ES-I3 (cell line): Measurements from ENCODE around the gene RER1.

Experiments used
- H3K36me3 ChIP-seq: 2 replicates; pipeline ENCODE4 v1.6.1; 2013; ENCODE audit warnings: mild to moderate bottlenecking, low read length, control low read depth, moderate library complexity; ENCODE audit not compliant: insufficient read depth
- H3K4me1 ChIP-seq: 2 replicates; pipeline ENCODE4 v1.6.1; 2013; ENCODE audit warnings: mild to moderate bottlenecking, control low read depth, low read length; ENCODE audit not compliant: insufficient read depth
- H3K9ac ChIP-seq: 2 replicates; pipeline ENCODE4 v1.6.1; 2013; ENCODE audit warnings: low read depth, mild to moderate bottlenecking, low read length, moderate library complexity
- H3K9me3 ChIP-seq: 2 replicates; pipeline ENCODE4 v1.6.1; 2013; ENCODE audit warnings: mild to moderate bottlenecking, low read length, moderate library complexity; ENCODE audit not compliant: control insufficient read depth, insufficient read depth

Gene RER1

GRCh38 chr1:2448098-2448445 lies 56.4 kb downstream of the RER1 start:
- peaks cover 23% of the 10 kb centered on the region; the same call in 1 of the 2 replicates for H3K4me1 ChIP-seq
- H3K9me3 ChIP-seq: no peaks in the 10 kb centered on the region
- H3K9ac ChIP-seq: no peak overlapping the region
- no peaks in the 10 kb centered on the region for H3K36me3 ChIP-seq

DNA sequence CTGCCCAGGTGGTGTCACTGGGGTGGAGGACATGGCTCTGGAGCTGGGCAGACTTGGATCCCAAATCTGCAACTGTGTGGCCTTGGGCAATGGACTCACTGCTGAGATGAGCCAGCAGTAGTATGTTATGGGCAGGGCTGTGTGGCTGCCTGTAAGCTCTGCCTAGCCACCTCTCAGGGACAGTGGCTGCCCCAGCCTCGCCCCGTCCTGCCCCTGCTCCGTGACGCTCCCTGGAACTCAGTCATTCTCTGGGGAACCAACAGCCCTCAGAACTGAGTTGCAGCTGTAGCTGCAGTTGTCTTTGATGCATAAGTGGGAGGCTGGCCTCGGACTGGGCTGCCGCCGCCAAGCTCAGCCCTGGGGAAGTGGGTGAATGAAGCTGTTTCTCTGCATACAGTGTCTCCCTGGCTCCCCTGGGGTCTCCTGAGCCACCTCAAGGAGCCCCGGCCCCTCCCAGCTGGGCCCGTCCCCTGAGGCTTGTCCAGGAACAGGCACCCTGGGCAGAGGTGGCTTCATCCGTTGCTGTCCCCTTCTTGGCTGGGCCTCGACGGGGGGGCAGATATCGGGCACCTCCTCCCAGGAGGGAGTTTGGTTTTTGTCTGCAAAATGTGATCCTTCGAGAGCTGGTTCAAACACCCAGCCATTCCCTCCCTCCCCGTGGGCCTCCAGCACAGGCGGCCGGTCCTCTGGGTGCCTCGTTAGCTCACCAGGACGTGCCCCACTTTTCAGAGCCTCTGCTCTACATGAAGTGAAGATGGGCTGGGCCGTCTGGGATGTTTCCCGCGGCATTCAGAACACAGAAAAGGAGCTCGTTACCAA lies 58.2 kb downstream of the RER1 start:
- Histone ChIP-seq H3K9ac (no peak overlapping the region), H3K36me3 (no peaks in the 10 kb centered on the region), H3K4me1 (peaks cover 24% of the 10 kb centered on the region; the same call in 1 of the 2 replicates), H3K9me3 (no peaks in the 10 kb centered on the region)

DNA sequence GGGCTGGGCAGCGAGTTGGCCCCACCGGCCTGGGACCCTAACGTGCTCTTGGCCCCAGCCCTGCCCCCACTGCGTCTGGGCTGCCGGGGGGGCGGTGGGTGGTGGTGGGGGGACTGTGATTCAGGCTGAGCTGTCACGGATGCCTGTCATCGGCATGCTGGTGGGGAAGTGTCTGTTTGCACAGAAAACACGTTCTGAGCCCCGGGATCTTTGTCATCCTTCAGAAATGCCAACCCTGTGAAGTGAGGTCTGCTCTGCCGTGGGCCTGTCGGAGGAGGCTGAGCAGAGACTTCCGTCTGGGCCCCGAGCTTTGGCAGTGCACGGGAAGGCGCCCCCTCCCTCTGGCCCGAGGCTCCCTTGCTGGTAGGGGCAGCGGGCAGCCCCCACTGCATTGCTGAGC lies 60.1 kb downstream of the RER1 start:
- no peaks in the 10 kb centered on the region for H3K36me3 ChIP-seq
- no peak overlapping the region for H3K9ac ChIP-seq
- H3K9me3 ChIP-seq: no peaks in the 10 kb centered on the region
- H3K4me1 ChIP-seq: peaks cover 23% of the 10 kb centered on the region; the same call in 1 of the 2 replicates

GRCh38 chr1:2452201-2452931 lies 60.7 kb downstream of the RER1 start:
- H3K4me1 ChIP-seq: peaks cover 17% of the 10 kb centered on the region; the same call in 1 of the 2 replicates
- H3K9me3 ChIP-seq: no peaks in the 10 kb centered on the region
- H3K9ac ChIP-seq: no peak overlapping the region
- no peaks in the 10 kb centered on the region for H3K36me3 ChIP-seq

DNA sequence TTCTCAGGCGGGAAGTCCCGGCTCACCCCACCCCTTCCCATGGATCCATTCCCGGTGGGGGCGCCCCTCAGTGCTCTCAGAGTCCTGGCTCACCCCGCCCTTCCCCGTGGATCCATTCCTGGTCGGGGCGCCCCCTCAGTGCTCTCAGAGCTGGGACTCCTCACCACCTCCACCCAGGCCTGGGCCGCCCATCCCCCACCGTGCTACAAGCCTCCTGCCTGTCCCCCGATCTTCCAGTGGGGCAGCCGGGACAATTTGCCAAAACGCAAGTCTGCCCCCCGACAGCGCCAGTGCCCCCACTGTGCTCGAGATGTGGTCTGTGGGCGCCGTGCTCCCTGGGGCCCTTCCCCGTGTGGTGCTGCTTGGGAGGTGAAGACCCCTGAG lies 61.3 kb downstream of the RER1 start:
- Histone ChIP-seq H3K9me3 (no peaks in the 10 kb centered on the region), H3K4me1 (peaks cover 15% of the 10 kb centered on the region; the same call in 1 of the 2 replicates), H3K9ac (no peak overlapping the region), H3K36me3 (no peaks in the 10 kb centered on the region)

GRCh38 chr1:2454227-2454626 lies 62.6 kb downstream of the RER1 start:
- H3K4me1 ChIP-seq: peaks cover 11% of the 10 kb centered on the region; the same call in 1 of the 2 replicates

More at GRCh38 chr1:2454227-2454626, 62.6 kb downstream of the RER1 start:
- H3K9ac ChIP-seq: no peak overlapping the region
- H3K9me3 ChIP-seq: no peaks in the 10 kb centered on the region
- no peaks in the 10 kb centered on the region for H3K36me3 ChIP-seq
